HS-27A (cell line): ENCODE data around the gene SLIT2.

Experiments used
- DNase-seq: peaks from one replicate; pipeline ENCODE4 v3.0.0-alpha.2; 2012; ENCODE audit warnings: low read depth, missing footprints

SLIT2 gene

GRCh38 chr4:20251796-20252655, at the start of gene SLIT2:
Gene SLIT2, plus strand, starts transcription at chr4:20251905. Its CDS starts 1,911 bp downstream, at chr4:20253816.
- DNase-seq, result no peak

GRCh38 chr4:20203508-20203907, 48.2 kb upstream of the SLIT2 start:
- DNase-seq, result peak; percentile 82

DNA sequence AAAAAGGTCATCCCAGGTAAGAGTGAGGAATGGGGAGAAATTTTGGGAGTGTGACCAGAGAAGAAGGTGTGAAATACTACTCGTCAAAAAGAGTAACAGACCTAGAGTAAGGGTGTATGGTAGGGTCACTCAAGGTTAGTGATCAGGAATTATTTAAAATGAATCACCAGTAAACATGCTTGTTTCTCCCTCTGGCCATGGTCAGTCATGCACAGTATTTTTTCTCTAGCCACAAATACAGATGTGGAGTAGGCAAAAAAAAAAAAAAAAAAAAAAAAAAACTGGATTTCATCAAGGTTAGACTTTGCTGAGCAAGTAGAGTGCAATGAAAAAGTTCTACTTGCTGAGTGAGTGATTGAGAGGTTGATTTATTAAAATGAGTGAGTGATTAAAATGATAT, 34.2 kb upstream of the SLIT2 start:
- DNase-seq, result no peak

DNA sequence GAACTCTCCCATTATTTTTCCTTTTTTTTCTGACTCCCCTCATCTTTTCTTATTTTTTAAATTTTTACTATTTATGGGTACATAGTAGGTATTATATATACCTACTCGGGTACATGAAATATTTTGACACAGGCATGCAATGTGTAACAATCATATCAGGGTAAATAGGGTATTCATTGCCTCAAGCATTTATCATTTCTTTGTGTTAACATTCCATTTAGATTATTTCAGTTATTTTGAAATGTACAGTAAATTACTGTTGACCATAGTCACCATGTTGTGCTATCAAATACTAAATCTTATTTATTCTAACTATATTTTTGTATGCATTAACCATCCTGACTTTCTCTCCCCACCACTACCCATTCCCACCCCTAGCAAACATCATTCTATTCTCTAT, 33.8 kb upstream of the SLIT2 start:
- no peak for DNase-seq

DNA sequence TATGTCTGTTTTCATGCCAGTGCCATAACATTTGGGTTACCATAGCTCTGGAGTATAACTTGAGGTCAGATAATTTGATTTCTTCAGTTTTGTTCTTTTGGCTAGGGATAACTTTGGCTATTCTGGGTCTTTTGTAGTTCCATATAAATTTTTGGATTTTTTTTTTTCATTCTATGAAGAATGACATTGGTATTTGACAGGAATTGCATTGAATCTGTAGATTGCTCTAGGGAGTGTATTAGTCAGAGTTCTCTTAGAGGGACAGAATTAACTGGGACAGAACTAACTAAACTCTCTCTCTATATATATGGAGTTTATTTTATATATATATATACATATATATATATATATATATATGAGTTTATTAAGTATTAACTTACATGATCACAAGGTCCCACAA, 32.2 kb upstream of the SLIT2 start:
- DNase-seq, result no peak

DNA sequence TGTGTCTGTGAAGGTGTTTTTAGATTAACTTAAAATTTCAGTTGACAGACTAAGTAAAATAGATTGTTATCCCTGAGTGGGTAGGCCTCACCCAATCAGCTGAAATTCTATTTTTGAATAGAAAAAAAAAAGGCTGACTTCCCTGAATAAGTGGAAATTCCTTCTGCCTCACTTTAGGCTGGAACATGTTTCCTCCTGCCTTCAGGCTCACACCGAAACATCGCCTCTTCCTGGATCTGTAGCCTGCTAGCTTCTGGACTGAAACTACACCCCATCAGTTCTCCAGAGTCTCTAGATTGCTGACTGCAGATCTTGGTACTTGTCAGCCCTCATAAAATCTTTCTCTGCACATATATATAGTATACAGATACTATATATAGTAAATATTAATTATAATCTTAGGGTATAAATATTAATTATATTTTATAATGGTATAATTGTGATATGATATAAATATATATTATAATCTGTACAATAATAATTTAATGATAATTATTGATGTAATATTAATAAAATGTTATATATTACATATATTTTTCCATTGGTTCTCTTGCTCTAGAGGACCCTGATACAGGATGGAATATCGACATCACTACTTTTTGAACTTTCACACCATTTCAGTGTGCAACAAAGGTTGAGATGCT, 13.7 kb upstream of the SLIT2 start:
- no peak for DNase-seq

GRCh38 chr4:20248155-20248558, 3.5 kb upstream of the SLIT2 start:
- DNase-seq, result no peak

DNA sequence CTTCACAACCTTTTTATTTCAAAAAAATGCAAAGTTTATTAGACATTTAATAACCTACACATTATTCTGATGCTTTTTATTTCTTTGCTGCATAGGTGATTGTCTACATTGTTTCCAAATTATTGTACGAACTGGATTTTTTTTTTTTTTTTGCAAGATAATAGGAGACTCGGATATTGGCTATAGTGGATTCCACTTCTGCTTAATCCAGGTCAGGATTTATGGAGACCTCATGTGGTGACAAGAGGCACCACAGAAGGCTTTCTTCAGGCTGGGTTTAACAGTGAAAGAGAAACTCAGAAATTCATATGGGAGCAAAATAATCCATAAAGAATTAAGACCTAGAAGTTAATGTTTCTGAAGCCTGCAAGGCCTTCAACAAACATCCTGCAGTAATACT, 2.4 kb upstream of the SLIT2 start:
- DNase-seq, result no peak

DNA sequence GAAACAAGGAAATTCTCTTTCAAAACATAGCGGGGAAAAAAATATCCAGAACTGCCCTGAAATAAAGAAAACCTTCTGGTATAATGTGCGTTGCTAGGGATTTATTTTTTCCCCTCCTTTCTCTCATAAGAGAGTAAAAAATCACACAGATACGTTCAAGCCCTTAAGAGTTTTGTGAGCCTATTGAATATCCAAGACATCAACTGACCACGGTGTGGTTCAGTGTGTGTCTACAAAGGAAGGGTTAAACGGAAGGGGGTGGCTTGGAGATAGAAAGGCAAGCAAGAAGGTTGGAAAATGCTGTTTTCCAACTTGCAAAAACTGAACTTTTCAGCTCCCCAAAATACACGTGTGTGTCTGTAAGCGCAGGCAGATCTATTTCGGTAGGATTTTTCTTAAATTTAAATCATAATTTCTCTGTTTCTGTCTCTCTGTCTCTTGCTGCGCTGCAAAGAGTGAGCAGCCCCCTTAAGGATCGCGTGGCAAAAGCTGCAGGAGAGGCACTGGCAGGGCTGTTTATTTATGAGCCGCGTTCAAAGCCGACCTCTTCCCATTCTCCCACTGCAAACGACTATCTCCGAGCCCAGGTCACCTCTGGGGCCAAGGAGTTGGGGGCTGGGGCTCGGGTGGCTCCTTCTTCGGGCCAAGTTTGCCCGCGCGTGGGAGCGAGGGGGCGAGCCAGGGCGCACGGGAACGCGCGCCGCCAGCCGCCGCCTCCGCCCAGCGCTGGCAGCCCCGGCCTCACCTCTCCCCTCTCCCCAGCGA, 492 bp upstream of the SLIT2 start:
- DNase-seq, result no peak

GRCh38 chr4:20252656-20253282, 1.1 kb downstream of the SLIT2 start:
- DNase-seq, result no peak

DNA sequence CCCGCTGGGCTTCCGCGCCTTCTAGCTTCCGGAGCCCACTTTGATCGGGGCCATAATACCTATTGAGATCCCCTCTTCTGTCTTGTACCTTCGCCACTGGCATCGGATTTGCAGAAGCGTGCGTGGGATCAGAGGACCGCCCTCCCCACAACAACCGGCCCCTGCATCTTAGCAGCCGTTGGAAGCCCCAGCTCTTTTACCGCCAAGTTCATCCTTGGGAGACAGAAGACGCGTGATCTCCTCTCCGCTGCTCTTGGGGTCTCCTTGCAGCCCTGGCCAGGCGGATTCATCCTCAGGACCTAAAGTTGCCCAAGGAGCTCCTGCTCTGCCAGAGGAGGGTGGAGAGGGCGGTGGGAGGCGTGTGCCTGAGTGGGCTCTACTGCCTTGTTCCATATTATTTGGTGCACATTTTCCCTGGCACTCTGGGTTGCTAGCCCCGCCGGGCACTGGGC, 1.6 kb downstream of the SLIT2 start:
- DNase-seq, result no peak

DNA sequence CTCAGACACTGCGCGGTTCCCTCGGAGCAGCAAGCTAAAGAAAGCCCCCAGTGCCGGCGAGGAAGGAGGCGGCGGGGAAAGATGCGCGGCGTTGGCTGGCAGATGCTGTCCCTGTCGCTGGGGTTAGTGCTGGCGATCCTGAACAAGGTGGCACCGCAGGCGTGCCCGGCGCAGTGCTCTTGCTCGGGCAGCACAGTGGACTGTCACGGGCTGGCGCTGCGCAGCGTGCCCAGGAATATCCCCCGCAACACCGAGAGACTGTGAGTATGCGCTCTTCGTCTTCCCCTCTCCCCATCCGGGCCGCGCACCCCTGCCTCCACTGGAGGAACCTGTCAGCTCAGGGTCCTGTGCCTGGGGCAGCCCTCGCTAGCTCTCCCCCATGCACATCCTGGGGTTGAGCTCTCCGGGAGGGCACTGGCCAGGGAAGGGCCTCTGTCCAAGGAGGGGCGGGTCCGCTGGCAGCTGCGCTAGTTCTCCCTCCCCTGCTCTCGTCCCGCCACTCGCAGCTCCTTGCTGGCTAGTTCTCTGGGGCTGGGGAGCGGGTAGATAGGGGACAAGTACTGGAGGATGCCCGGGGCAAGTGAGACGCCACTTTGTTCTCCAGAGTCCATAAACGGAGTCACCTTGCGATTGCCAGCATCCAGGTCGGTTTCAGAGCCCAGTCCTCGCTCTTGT, 2.2 kb downstream of the SLIT2 start:
- no peak for DNase-seq

DNA sequence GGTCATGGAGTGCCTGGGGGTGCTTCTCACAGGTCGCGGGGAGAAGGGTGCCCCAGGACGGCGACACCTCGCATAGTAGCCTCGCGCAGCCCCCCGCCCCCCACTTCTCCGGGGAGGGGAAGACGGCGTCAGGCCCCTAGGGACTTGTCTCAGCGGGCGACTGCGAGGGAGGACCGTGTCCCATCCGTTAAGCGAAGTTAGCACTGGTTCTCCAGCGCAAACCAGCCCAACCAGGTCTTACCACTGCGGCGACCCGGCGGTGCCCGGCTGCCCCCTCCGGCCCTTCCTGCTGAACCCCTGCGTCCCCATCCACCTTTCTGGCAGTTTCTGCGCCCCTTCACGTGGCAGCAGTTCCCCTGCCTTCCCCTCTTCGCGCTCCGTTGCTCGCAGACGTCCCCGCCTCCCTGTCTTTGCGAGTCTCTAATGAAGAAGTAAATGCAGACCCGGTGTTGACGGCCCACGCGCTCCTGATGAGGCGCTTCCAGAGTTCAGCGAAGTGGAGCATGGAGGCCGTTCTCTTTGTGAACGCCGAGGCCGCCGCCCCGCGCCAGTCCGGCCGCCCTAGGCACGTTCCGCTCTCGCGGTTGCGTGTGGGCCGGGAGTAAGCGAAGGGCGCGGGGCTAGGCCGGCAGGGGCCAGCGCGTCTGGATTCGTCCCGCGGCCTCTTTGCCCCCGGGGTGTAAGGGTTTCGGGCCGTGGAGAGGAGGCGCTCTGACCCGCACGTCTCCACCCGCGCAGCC, 3.0 kb downstream of the SLIT2 start:
- no peak for DNase-seq

DNA sequence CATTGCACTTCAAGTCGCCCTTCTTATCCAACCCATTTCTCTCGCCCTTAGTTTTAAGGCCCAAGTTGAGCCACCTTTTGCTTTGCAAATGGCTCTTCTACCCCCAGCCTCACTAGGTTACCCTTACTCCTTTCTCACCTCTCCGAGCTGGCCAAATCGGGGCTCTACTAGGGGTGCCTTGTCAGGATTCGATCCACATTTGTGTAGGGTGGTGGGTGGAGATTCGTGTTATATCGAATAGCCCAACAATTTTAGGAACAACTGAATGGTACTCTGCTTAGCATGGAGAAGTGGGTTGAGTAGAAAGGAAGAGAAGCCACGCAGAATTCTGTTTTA, 3.5 kb downstream of the SLIT2 start:
- DNase-seq, result no peak

GRCh38 chr4:20255823-20256222, 4.1 kb downstream of the SLIT2 start:
- DNase-seq, result no peak

DNA sequence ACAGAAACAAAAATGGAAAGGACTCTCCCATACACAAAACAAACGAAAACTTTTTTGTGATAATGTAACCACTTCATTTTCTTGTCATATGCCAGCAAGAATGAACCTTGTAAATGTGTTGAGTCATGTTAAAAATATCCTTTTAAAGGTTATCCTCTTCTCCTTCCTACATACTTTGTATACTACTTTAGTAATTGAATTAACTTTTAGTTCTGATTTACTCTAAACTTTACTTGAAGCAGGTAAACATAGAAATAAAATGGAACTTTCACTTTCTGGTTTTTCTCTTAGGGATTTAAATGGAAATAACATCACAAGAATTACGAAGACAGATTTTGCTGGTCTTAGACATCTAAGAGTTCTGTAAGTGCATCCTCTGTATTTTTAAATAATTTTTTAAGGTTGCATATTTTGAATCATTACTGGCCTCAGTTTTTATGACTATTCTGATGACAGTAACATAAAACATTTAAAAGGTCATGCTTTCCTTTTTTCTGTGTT, 4.7 kb downstream of the SLIT2 start:
- no peak for DNase-seq

- no peak for DNase-seq
These were observed 8.0 kb downstream of the SLIT2 start for GRCh38 chr4:20259707-20260106.

GRCh38 chr4:20260821-20261220, 9.1 kb downstream of the SLIT2 start:
- no peak for DNase-seq

- DNase-seq, result no peak
These were observed 10.5 kb downstream of the SLIT2 start for GRCh38 chr4:20262221-20262620.

DNA sequence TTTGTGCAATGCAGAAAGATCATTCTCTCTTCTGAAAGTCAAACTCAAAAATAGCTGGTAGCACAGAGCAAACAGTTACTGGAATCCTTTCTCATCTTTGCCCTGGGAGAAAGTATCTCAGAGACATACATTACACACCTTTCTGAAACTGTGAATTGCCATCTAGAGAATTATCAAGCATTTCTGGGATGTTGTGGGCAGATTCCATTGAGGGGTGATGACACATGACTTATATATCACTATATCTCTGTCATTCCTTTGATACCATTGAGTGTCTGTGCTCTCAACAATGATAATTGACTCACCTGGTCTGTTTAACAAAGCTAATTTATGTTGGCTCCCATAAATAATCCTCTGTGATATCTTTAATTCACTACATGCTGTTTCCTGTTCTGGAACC, 13.0 kb downstream of the SLIT2 start:
- no peak for DNase-seq

DNA sequence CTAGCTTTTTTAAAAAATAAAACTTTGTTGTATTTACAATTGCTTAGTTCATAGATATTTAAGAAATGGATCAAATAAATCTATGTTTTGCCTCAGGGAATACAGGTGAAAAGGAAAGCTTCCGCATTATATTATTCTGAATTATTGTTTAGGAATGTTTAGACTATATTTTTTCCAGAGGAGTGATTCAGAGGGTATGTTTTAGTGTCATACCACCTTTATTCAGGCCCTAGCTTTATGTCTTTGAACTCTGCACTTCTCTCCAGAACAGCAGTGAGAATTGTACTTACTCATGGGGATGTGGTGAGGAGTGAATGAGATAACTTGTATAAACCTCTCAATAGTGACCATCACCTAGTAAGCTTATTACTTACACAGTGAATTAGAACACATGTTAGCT, 14.0 kb downstream of the SLIT2 start:
- no peak for DNase-seq
